CD14-positive monocyte (primary cell): ENCODE results near the gene ARL15. TPM values are rescaled to one million over a fixed set of nuclear protein-coding genes. Genes with fewer than 3 reads are reported as not detected.

Source experiments
- DNase-seq, 3 donors: peaks; one replicate each; pipeline ENCODE4 v3.0.0-alpha.2; 2011 to 2022
- H2AFZ ChIP-seq: 2 replicates; pipeline ENCODE4 v1.6.0; 2012; ENCODE audit warnings: mild to moderate bottlenecking, low read depth, low read length, inconsistent platforms; ENCODE audit not compliant: insufficient read depth, poor library complexity, severe bottlenecking
- H3K27ac ChIP-seq, 2 donors: 1 replicate in 1 of 2; 2 replicates in 1 of 2; pipeline ENCODE4 v1.5.1; 2012 to 2013; ENCODE audit warnings: low read length in 2 of 2, control low read depth in 1 of 2, inconsistent platforms in 1 of 2, low read depth in 1 of 2, mild to moderate bottlenecking in 1 of 2
- H3K27me3 ChIP-seq, 2 donors: one replicate each; pipeline versions ENCODE4 v1.6.0 to v1.6.1; 2011 to 2013; ENCODE audit warnings: low read length in 2 of 2; ENCODE audit not compliant: control insufficient read depth in 2 of 2, insufficient read depth in 2 of 2
- H3K36me3 ChIP-seq, 2 donors: replicated peaks in 1 of 2; 1 replicate in 1 of 2; 2 replicates in 1 of 2; pipeline versions ENCODE4 v1.5.1 to v1.6.1; 2012 to 2013; ENCODE audit warnings: low read length in 2 of 2, control low read depth in 1 of 2, inconsistent platforms in 1 of 2, mild to moderate bottlenecking in 1 of 2; ENCODE audit not compliant: insufficient read depth in 2 of 2, control insufficient read depth in 1 of 2
- H3K4me1 ChIP-seq, 2 donors: 1 replicate in 1 of 2; 2 replicates in 1 of 2; pipeline versions ENCODE4 v1.5.1 to v1.6.1; 2012 to 2013; ENCODE audit warnings: low read length in 2 of 2, control low read depth in 1 of 2, inconsistent platforms in 1 of 2, mild to moderate bottlenecking in 1 of 2, moderate library complexity in 1 of 2; ENCODE audit not compliant: insufficient read depth in 2 of 2, control insufficient read depth in 1 of 2
- H3K4me2 ChIP-seq: replicated peaks from 2 replicates; pipeline ENCODE3; 2012; ENCODE audit warnings: low read length, moderate library complexity, mild to moderate bottlenecking; ENCODE audit not compliant: poor library complexity, severe bottlenecking; ENCODE audit errors: extremely low read depth
- H3K4me3 ChIP-seq, 3 experiments: fragments of 200-600 bp in 1 of 3; sonication (generic) in 1 of 3; replicated peaks in 1 of 3; 1 replicate in 2 of 3; 2 replicates in 1 of 3; pipeline ENCODE4 v1.5.1; 2011 to 2013; ENCODE audit warnings: low read length in 3 of 3, mild to moderate bottlenecking in 3 of 3, control low read depth in 2 of 3, low read depth in 2 of 3, inconsistent platforms in 1 of 3, moderate library complexity in 1 of 3
- H3K79me2 ChIP-seq: 2 replicates; pipeline ENCODE4 v1.6.0; 2012; ENCODE audit warnings: mild to moderate bottlenecking, control low read depth, inconsistent platforms, low read length, moderate library complexity; ENCODE audit not compliant: insufficient read depth
- H3K9ac ChIP-seq: 2 replicates; pipeline ENCODE4 v1.6.0; 2017; ENCODE audit warnings: low read length, mild to moderate bottlenecking; ENCODE audit not compliant: insufficient read depth, poor library complexity, severe bottlenecking
- H3K9me3 ChIP-seq, 2 donors: replicated peaks in 1 of 2; 1 replicate in 1 of 2; 2 replicates in 1 of 2; pipeline versions ENCODE4 v1.5.1 to v1.6.1; 2012 to 2013; ENCODE audit warnings: low read length in 2 of 2, control low read depth in 1 of 2; ENCODE audit not compliant: control insufficient read depth in 1 of 2, insufficient read depth in 1 of 2
- H4K20me1 ChIP-seq: 2 replicates; pipeline ENCODE4 v1.6.0; 2012; ENCODE audit warnings: mild to moderate bottlenecking, low read length, control low read depth, moderate library complexity; ENCODE audit not compliant: insufficient read depth
- H3K27ac Mint-ChIP-seq, 7 donors: one replicate each; pipeline ENCODE4 v1.8.0; 2020; ENCODE audit warnings: mild to moderate bottlenecking in 7 of 7, mixed read lengths in 7 of 7, moderate library complexity in 6 of 7, inconsistent platforms in 2 of 7
- H3K27me3 Mint-ChIP-seq, 3 donors: one replicate each; pipeline ENCODE4 v1.8.0; 2021 to 2022; ENCODE audit warnings: low read depth in 3 of 3, mild to moderate bottlenecking in 3 of 3, mixed read lengths in 3 of 3, moderate library complexity in 3 of 3, inconsistent platforms in 1 of 3
- H3K36me3 Mint-ChIP-seq, 2 donors: one replicate each; pipeline ENCODE4 v1.8.0; 2020; ENCODE audit warnings: mixed read lengths in 2 of 2, inconsistent platforms in 1 of 2, mild to moderate bottlenecking in 1 of 2
- H3K4me1 Mint-ChIP-seq: one replicate; pipeline ENCODE4 v1.8.0; 2020; ENCODE audit warnings: mild to moderate bottlenecking, mixed read lengths
- H3K4me3 Mint-ChIP-seq, 2 donors: one replicate each; pipeline ENCODE4 v1.8.0; 2020; ENCODE audit warnings: mild to moderate bottlenecking in 2 of 2, mixed read lengths in 2 of 2, moderate library complexity in 1 of 2
- H3K9me3 Mint-ChIP-seq, 7 donors: one replicate each; pipeline ENCODE4 v1.8.0; 2020 to 2022; ENCODE audit warnings: mixed read lengths in 7 of 7, mild to moderate bottlenecking in 6 of 7, moderate library complexity in 6 of 7, inconsistent platforms in 2 of 7
- WGBS: methylation state at CpG from one replicate; pipeline ENCODE4 v1.1.5; 2013; ENCODE audit warnings: missing lambda C conversion rate; ENCODE audit not compliant: insufficient coverage; 5-methylcytosine and 5-hydroxymethylcytosine counted together
- intact Hi-C, 2 donors: fragments of 100-400 bp; cut with micrococcal nuclease; formaldehyde crosslinking; loops; one replicate each; pipeline versions ENCODE4 v1.15.0 to v1.15.1; 2023
- polyA plus RNA-seq, 3 donors: library from polyadenylated mRNA; depleted of rRNA in 1 of 3; unstranded in 2 of 3; stranded (reverse) in 1 of 3; fragments of 300-500 nt in 2 of 3; fragments of >200 nt in 1 of 3; fragmentation: Illumina TruSeq in 2 of 3; gene quantifications; 1 replicate in 2 of 3; 2 replicates in 1 of 3; pipeline ENCODE4 v1.2.3, GENCODE V29; 2012 to 2021
- TF ChIP-seq, protein P1 (sequence below): fragments of 200-600 bp; IDR thresholded peaks from one replicate; pipeline ENCODE4 v1.8.0; 2022; ENCODE audit warnings: antibody characterized with exemption, mild to moderate bottlenecking

ARL15 gene
- polyA plus RNA-seq, 3 donors = 10.5 to 27.6 (median 18.0) TPM

DNA sequence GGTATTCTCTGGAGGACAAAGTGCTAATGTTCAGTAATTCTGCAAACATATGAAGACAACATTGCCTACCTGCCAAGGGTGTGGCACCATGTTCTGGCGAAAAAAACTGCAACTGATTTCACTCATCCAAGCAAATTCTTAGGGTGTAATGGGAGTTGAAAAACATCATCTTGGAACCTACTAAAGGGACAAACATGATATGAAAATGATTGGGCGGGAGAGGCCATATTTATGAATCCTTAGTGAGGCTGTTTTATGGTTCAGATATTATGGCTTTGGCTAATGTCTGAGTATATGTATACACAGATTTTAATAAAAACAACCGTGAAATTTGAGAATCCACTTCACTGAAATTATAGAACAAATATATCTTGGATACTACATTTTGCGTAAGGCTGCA lies 225.7 kb downstream of the ARL15 start:
- H3K27me3 Mint-ChIP-seq = no peaks in the 10 kb centered on the region
- no CpG with 5 or more reads among the region's 4 CpGs for WGBS

DNA sequence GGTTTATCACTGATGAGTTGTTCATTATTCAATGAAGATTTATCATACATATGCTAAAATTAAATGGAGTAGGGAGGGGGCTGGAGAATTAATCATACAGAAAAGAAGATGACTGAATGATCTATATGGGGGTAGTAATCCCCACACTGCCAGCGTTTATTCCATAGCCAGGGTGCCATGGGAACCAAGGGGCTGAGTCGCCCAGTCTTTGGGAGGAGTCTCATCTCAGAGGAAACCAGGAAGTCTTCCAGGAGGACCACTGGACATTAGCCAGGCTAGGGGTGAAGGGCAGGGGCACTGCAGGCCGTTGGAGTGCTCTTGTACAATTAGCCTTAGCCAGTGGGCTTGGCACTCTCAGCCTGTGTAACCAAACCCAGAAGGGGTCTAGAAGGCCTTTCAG lies 226.5 kb downstream of the ARL15 start:
- H3K27ac Mint-ChIP-seq = no peak overlapping the region

More for the DNA sequence above, 225.7 kb downstream of the ARL15 start:
- H3K4me3 Mint-ChIP-seq = no peak overlapping the region
- Histone ChIP-seq H3K4me1 (peaks cover 6 to 11% of the 10 kb centered on the region in 2 donors), H3K9ac (no peak overlapping the region), H2AFZ (no peak overlapping the region), H3K9me3 (peaks cover 6 to 9% of the 10 kb centered on the region in 2 donors), H3K36me3 (no peaks in the 10 kb centered on the region), H3K4me2 (no peak overlapping the region), H3K4me3 (no peak overlapping the region), H4K20me1 (no peaks in the 10 kb centered on the region), H3K27me3 (no peaks in the 10 kb centered on the region), H3K79me2 (no peaks in the 10 kb centered on the region), H3K27ac (no peak overlapping the region)
- TF ChIP-seq, protein P1, sequence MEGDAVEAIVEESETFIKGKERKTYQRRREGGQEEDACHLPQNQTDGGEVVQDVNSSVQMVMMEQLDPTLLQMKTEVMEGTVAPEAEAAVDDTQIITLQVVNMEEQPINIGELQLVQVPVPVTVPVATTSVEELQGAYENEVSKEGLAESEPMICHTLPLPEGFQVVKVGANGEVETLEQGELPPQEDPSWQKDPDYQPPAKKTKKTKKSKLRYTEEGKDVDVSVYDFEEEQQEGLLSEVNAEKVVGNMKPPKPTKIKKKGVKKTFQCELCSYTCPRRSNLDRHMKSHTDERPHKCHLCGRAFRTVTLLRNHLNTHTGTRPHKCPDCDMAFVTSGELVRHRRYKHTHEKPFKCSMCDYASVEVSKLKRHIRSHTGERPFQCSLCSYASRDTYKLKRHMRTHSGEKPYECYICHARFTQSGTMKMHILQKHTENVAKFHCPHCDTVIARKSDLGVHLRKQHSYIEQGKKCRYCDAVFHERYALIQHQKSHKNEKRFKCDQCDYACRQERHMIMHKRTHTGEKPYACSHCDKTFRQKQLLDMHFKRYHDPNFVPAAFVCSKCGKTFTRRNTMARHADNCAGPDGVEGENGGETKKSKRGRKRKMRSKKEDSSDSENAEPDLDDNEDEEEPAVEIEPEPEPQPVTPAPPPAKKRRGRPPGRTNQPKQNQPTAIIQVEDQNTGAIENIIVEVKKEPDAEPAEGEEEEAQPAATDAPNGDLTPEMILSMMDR = no peak
- peaks cover 9 to 17% (median 13%) of the 10 kb centered on the region in 7 donors for H3K9me3 Mint-ChIP-seq
- H3K4me1 Mint-ChIP-seq = peaks cover 10% of the 10 kb centered on the region
- H3K27ac Mint-ChIP-seq = peak overlapping the region in 1 of 7 donors; percentile 52
- peaks cover 10 to 16% of the 10 kb centered on the region in 2 donors for H3K36me3 Mint-ChIP-seq
- no peak for DNase-seq
- intact Hi-C loops = no loop called here

More for the DNA sequence above, 226.5 kb downstream of the ARL15 start:
- H3K4me2 ChIP-seq = no peak overlapping the region
- TF ChIP-seq, protein P1 = no peak
- H3K9me3 ChIP-seq = peaks cover 6 to 9% of the 10 kb centered on the region in 2 donors
- Mint-ChIP-seq H3K9me3 (peaks cover 9 to 16% (median 13%) of the 10 kb centered on the region in 7 donors), H3K27me3 (no peaks in the 10 kb centered on the region), H3K4me3 (no peak overlapping the region), H3K36me3 (peaks cover 10 to 16% of the 10 kb centered on the region in 2 donors), H3K4me1 (peaks cover 10% of the 10 kb centered on the region)
- H3K4me1 ChIP-seq = peaks cover 6 to 11% of the 10 kb centered on the region in 2 donors
- DNase-seq = no peak
- no peak overlapping the region for H3K4me3 ChIP-seq
- H4K20me1 ChIP-seq = no peaks in the 10 kb centered on the region
- WGBS = 50% methylated on average over 2 of the region's 3 CpGs
- H3K27me3 ChIP-seq = no peaks in the 10 kb centered on the region
- no peak overlapping the region for H3K27ac ChIP-seq
- H3K36me3 ChIP-seq = no peaks in the 10 kb centered on the region
- H2AFZ ChIP-seq = no peak overlapping the region
- intact Hi-C loops = no loop called here
- H3K9ac ChIP-seq = no peak overlapping the region
- no peaks in the 10 kb centered on the region for H3K79me2 ChIP-seq
